Astrocyte (in vitro differentiated cells and primary cell): ENCODE results near the gene QPCT.

ENCODE experiments used
- CTCF ChIP-seq: IDR thresholded peaks from 2 replicates; pipeline ENCODE4 v1.5.1; 2011; ENCODE audit warnings: low read depth, mild to moderate bottlenecking, inconsistent platforms, low read length, moderate library complexity; ENCODE audit not compliant: insufficient read depth
- EZH2 ChIP-seq: IDR thresholded peaks from 2 replicates; pipeline ENCODE4 v1.6.1; 2012; ENCODE audit warnings: mild to moderate bottlenecking, low read length, inconsistent platforms; ENCODE audit not compliant: insufficient read depth

- no peak for TF ChIP-seq CTCF
- no peak for TF ChIP-seq EZH2
These were observed 38.4 kb upstream of the QPCT start for GRCh38 chr2:37306024-37306423.
